HG03521 (cell line): ENCODE data around the gene NSD2.
"Not testable (repeated sequence)": the region's sequence is repeated elsewhere in the genome, so short reads cannot be mapped to it uniquely, and the experiment has no call there.

Experiments
- ATAC-seq: cut with Tn5 transposase; IDR thresholded peaks from one replicate; pipeline ENCODE4 v1.9.1; 2021; ENCODE audit warnings: mild to moderate bottlenecking, moderate library complexity; ENCODE audit not compliant: unreplicated experiment

Gene NSD2

GRCh38 chr4:1896658-1896991 is 25.4 kb downstream of the NSD2 start:
- no peak for ATAC-seq

DNA sequence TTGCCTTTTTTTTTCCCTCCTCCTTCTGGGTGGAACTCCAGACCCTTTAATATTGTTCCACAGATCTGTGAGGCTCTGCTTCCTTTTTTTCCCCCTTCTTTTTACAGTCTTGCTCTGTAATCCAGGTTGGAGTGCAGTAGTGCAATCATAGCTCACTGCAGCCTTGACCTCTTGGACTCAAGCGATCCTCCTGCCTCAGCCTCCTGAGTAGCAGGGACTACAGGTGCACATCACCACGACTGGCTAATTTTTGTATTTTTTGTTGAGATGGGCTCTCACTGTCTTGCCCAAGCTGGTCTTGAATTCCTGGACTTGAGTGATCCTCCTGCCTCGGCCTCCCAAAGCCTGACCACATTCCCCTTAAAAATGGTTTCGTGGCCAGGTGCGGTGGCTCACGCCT is 26.8 kb downstream of the NSD2 start:
- no peak for ATAC-seq

DNA sequence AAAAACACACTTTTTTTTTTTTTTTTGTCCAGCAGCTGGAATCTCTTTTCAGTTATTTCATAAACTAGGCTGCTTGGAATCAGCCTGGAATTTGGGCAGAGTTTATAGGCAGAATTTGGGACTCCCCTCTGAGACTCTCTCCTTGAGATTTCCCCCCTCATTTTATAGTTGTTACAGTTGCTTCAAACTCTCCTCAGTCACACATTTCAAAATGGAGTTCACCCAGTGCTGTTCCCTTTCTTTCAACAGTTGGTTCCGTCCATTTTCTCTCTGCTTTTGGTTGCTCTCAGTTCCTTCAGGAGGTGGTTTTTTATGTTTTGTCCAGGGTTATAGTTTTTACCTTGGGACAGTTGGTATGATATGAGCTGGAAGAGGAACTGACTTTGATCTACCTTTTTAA is 27.5 kb downstream of the NSD2 start:
- ATAC-seq, result no peak

GRCh38 chr4:1899149-1900086 is 28.2 kb downstream of the NSD2 start:
- ATAC-seq, result peak; percentile 65

DNA sequence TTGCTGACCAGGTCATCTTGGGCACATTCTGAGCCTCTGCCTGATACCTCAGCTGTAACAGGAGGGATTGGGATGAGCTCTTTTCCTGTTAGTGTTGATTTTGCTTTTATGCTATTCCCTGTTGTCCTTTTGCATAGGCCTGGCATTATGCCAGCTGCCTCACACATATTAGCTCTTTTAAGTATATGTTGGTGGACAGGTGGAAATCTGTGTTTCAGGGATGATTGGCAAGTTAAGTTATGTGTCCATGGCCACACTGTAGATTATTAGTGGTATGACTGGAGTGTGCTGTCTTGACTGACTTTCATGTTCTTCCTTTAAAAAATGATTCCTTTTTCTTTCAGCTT is 28.9 kb downstream of the NSD2 start:
- ATAC-seq, result no peak

DNA sequence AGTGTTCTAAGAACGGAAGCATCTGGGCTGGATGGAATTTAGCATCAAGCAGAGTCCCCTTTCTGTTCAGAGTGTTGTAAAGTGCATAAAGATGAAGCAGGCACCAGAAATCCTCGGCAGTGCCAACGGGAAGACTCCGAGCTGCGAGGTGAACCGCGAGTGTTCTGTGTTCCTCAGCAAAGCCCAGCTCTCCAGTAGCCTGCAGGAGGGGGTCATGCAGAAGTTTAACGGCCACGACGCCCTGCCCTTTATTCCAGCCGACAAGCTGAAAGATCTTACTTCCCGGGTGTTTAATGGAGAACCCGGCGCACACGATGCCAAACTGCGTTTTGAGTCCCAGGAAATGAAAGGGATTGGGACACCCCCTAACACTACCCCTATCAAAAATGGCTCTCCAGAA is 29.4 kb downstream of the NSD2 start:
- ATAC-seq, result no peak

DNA sequence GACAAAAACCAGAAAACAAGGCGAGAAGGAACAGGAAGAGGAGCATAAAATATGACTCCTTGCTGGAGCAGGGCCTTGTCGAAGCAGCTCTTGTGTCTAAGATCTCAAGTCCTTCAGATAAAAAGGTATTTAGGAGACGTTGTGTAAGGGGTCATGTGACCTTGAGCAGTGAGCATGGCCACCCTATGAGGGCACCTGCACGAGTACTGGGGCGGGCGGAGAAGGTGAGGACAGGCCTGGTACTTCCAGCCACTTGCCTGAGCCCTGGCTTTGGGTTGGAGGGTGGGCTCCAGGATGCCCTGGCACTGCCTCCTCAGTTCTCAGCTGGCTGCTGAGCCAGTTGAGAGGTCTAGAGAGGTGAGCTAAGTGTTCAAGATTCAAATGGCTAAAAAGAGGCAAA is 29.9 kb downstream of the NSD2 start:
- ATAC-seq, result no peak

DNA sequence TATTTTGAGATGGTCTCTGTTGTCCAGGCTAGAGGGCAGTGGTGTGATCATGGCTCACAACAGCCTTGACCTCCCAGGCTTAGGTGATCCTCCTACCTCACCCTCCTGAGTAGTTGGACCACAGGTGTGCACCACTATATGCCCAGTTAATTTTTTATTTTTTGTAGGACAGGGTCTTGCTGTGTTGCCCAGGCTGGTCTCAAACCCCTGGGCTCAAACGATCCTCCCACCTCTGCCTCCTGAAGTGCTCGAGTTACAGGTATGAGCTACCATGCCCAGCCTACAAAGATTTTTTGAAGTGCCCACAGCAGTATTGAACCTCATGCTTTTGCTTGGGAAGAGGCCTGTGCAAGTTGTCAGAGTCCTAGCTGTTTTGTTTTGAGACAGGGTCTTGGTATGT is 31.1 kb downstream of the NSD2 start:
- ATAC-seq, result no peak

- no peak for ATAC-seq
Observed at GRCh38 chr4:1903035-1903434, 31.8 kb downstream of the NSD2 start.

DNA sequence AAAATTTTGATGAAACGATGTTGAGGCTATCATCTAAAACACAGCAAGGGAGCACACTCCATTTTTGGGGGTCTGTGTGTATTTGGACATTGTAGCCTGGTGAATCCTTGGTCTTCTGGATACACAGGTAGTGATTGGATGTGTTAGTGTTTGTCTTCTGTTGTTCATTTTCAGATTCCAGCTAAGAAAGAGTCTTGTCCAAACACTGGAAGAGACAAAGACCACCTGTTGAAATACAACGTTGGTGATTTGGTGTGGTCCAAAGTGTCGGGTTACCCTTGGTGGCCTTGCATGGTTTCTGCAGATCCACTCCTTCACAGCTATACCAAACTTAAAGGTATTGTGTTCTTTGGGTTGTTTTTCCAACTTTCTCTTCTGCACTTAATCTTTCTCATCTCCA is 32.8 kb downstream of the NSD2 start:
- ATAC-seq, result no peak

GRCh38 chr4:1907848-1908525 is 36.8 kb downstream of the NSD2 start:
- no peak for ATAC-seq

- ATAC-seq, result not testable (repeated sequence)
Observed at GRCh38 chr4:1909696-1910095, 38.5 kb downstream of the NSD2 start.

- no peak for ATAC-seq
Observed at GRCh38 chr4:1910643-1911042, 39.5 kb downstream of the NSD2 start.

DNA sequence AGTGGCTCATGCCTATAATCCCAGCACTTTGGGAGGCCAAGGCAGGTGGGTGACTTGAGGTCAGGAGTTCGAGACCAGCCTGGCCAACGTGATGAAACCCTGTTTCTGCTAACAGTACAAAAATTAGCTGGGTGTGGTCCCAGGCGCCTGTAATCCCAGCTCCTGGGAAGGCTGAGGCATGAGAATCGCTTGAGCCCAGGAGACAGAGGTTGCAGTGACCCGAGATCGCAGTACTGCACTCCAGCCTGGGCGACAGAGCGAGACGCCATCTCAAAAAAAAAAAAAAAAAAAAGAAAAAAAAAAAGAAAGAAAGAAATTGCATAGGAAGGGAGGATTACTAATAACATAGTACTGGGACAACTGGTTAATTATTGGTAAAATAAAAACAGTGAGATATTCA is 40.1 kb downstream of the NSD2 start:
- ATAC-seq, result not testable (repeated sequence)

- ATAC-seq, result no peak
Observed at GRCh38 chr4:1922821-1923220, 51.6 kb downstream of the NSD2 start.

GRCh38 chr4:1927675-1928074 is 56.5 kb downstream of the NSD2 start:
- no peak for ATAC-seq

- no peak for ATAC-seq
Observed at GRCh38 chr4:1928356-1929239, 57.4 kb downstream of the NSD2 start.

DNA sequence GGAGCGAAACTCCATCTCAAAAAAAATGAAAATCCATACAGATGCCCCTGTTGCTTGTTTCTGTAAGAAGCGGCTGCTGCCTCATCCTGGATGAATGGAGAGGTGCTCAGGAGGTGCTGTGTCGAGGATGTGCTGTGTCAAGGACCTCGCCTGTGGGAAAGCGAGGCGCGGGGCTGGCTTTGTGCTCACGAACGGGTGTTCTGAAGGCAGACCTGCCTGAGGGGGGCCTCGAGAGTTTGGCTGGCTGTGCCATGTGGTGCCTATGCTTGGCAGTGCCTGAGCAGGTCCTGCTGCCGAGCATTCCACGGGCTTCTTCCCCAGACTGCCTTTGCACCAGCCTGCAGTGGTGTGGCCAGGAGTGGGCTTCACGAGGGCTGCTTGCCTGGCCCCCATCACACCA is 61.5 kb downstream of the NSD2 start:
- ATAC-seq, result no peak

DNA sequence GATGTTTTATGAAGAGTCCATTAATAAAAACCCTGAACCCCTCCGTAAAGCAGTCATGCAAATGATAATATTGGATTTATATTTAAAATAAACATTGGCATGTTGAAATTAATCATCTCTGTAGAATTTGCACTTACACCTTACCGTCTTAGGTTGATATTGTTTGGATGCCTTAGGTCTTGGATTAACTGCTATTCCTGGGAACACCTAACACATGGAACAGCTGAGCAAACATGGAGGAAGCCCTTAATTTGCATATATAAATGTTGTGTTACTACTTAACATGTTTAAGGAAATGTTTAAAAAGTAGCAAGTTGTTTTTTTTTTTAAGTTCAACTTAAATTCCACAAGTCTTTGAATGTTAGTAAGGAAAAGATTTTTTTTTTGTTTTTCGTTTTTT is 62.5 kb downstream of the NSD2 start:
- no peak for ATAC-seq

DNA sequence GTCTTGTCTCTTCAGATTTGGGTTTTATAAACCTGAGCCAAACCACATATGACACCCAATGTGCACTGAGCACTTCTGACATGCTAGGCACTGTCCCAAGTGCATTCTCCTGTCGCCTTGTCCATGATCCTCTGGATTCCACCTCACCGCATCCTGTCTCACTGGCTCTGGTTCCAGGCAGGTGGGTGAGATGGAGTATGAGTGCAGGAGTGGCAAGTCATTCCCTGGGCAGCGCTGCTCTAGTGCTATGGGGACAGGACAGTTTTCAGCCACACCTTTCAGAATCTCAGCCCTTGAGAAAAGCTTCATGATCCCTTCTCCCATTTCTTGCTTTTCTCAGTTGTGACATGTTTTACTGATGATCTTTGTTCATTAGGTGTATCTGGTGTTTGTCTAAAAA is 66.4 kb downstream of the NSD2 start:
- ATAC-seq, result no peak

- ATAC-seq, result no peak
Observed at GRCh38 chr4:1938027-1938426, 66.8 kb downstream of the NSD2 start.
